Measurements from ENCODE around the gene TMUB2.

DNA sequence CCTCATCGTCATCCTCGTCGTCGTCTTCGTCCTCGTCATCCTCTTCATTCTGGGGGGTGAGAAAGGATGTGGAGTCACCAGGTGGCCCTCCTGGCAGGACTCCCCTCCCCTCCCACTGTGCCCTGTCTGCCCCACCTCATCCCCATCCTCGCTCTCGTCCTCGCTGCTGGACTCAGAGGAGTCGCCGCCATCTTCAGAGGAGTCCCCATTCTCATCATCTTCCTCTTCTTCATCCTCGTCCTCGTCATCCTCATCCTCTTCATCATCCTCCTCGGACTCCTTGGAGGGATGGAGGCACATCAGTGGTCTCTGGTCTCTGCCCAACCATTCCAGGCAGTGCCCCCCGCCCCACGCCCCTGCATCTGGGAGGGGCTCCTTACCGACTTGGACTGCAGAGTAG is 20.5 kb downstream of the TMUB2 start:
- TF ChIP-seq, protein P1, sequence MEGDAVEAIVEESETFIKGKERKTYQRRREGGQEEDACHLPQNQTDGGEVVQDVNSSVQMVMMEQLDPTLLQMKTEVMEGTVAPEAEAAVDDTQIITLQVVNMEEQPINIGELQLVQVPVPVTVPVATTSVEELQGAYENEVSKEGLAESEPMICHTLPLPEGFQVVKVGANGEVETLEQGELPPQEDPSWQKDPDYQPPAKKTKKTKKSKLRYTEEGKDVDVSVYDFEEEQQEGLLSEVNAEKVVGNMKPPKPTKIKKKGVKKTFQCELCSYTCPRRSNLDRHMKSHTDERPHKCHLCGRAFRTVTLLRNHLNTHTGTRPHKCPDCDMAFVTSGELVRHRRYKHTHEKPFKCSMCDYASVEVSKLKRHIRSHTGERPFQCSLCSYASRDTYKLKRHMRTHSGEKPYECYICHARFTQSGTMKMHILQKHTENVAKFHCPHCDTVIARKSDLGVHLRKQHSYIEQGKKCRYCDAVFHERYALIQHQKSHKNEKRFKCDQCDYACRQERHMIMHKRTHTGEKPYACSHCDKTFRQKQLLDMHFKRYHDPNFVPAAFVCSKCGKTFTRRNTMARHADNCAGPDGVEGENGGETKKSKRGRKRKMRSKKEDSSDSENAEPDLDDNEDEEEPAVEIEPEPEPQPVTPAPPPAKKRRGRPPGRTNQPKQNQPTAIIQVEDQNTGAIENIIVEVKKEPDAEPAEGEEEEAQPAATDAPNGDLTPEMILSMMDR (IDR thresholded peaks at IDR 0.05), result no peak
- no peak for TF ChIP-seq POLR2A (IDR thresholded peaks at IDR 0.05)
